Measurements from ENCODE around the gene NEK10.
"Not testable (repeated sequence)": the region's sequence is repeated elsewhere in the genome, so short reads cannot be mapped to it uniquely, and the experiment has no call there.

Gene NEK10

GRCh38 chr3:27368831-27369607 is at the start of gene NEK10:
NEK10 (minus strand) TSS chr3:27369383; CDS start chr3:27352882, 16,501 bp downstream.
- H3K27me3 Mint-ChIP-seq (ENCODE audit: low read depth, poor library complexity), result peaks cover 22% of the 10 kb centered on the region
- no peaks in the 10 kb centered on the region for H3K36me3 Mint-ChIP-seq (ENCODE audit: low read depth)
- H3K9me3 Mint-ChIP-seq, result no peaks in the 10 kb centered on the region
- peaks cover 15% of the 10 kb centered on the region for H3K4me1 Mint-ChIP-seq
- H3K4me3 Mint-ChIP-seq, result peak within 1 kb of the TSS; percentile 96
- H3K27ac Mint-ChIP-seq, result no peak within 1 kb of the TSS
- DNase-seq, result peak; percentile 92
- TF ChIP-seq CTCF (IDR thresholded peaks at IDR 0.05), result no peak

- peaks cover 66% of the 10 kb centered on the region for H3K36me3 Mint-ChIP-seq (ENCODE audit: low read depth)
- TF ChIP-seq CTCF (IDR thresholded peaks at IDR 0.05), result no peak
- H3K27me3 Mint-ChIP-seq (ENCODE audit: low read depth, poor library complexity), result no peaks in the 10 kb centered on the region
Measured at GRCh38 chr3:27415202-27415601, 46.0 kb upstream of the NEK10 start.

GRCh38 chr3:27392950-27393679 is 23.9 kb upstream of the NEK10 start:
- H3K4me1 Mint-ChIP-seq, result no peaks in the 10 kb centered on the region
- H3K36me3 Mint-ChIP-seq (ENCODE audit: low read depth), result peaks cover 70% of the 10 kb centered on the region
- peak overlapping the region; percentile 90 for H3K27ac Mint-ChIP-seq
- no peak overlapping the region for H3K4me3 Mint-ChIP-seq
- no peaks in the 10 kb centered on the region for H3K27me3 Mint-ChIP-seq (ENCODE audit: low read depth, poor library complexity)
- DNase-seq, result no peak
- H3K9me3 Mint-ChIP-seq, result no peaks in the 10 kb centered on the region
- TF ChIP-seq CTCF (IDR thresholded peaks at IDR 0.05), result no peak

More at GRCh38 chr3:27415202-27415601, 46.0 kb upstream of the NEK10 start:
- Mint-ChIP-seq H3K4me3 (no peak overlapping the region), H3K9me3 (no peaks in the 10 kb centered on the region), H3K27ac (peak overlapping the region; percentile 50), H3K4me1 (no peaks in the 10 kb centered on the region)
- no peak for DNase-seq

- H3K27me3 Mint-ChIP-seq (ENCODE audit: low read depth, poor library complexity); H3K4me1 Mint-ChIP-seq; H3K4me3 Mint-ChIP-seq; H3K9me3 Mint-ChIP-seq; DNase-seq: not testable (repeated sequence)
- peak overlapping the region; percentile 43 for H3K27ac Mint-ChIP-seq
- H3K36me3 Mint-ChIP-seq (ENCODE audit: low read depth), result peaks cover 69% of the 10 kb centered on the region
Measured at GRCh38 chr3:27392414-27392813, 23.2 kb upstream of the NEK10 start.

- Mint-ChIP-seq H3K9me3 (no peaks in the 10 kb centered on the region), H3K4me1 (no peaks in the 10 kb centered on the region), H3K4me3 (no peak overlapping the region), H3K27ac (peak overlapping the region; percentile 92), H3K27me3 (ENCODE audit: low read depth, poor library complexity) (no peaks in the 10 kb centered on the region), H3K36me3 (ENCODE audit: low read depth) (peaks cover 66% of the 10 kb centered on the region)
- no peak for TF ChIP-seq CTCF (IDR thresholded peaks at IDR 0.05)
- DNase-seq, result no peak
Measured at GRCh38 chr3:27391796-27392195, 22.6 kb upstream of the NEK10 start.

GRCh38 chr3:27387625-27388024 is 18.4 kb upstream of the NEK10 start:
- Mint-ChIP-seq H3K9me3 (no peaks in the 10 kb centered on the region), H3K4me3 (no peak overlapping the region), H3K36me3 (ENCODE audit: low read depth) (peaks cover 64% of the 10 kb centered on the region), H3K27me3 (ENCODE audit: low read depth, poor library complexity) (no peaks in the 10 kb centered on the region), H3K27ac (peak overlapping the region; percentile 92), H3K4me1 (no peaks in the 10 kb centered on the region)
- no peak for TF ChIP-seq CTCF (IDR thresholded peaks at IDR 0.05)
- DNase-seq, result no peak
